DOHH2 (cell line): ENCODE measurements around the gene SMYD5.

Experiments used
- H3F3A ChIP-seq: fragments of 200-600 bp; sonication (generic), shearing (Covaris generic); 2 replicates; pipeline ENCODE4 v1.6.0; 2016; ENCODE audit warnings: antibody characterized with exemption, mild to moderate bottlenecking; ENCODE audit not compliant: control insufficient read depth, insufficient read depth
- H3K27ac ChIP-seq: fragments of 200-600 bp; sonication (generic); 2 replicates; pipeline ENCODE4 v1.5.1; 2014; ENCODE audit warnings: low read depth, mild to moderate bottlenecking, low read length, moderate library complexity
- H3K27me3 ChIP-seq: fragments of 200-600 bp; sonication (generic); 2 replicates; pipeline ENCODE4 v1.6.1; 2014; ENCODE audit warnings: mild to moderate bottlenecking, low read length, mixed read lengths; ENCODE audit not compliant: control insufficient read depth
- H3K36me3 ChIP-seq: fragments of 200-600 bp; sonication (generic); 2 replicates; pipeline ENCODE4 v1.6.1; 2014; ENCODE audit warnings: mild to moderate bottlenecking, low read length, moderate library complexity, mixed read lengths; ENCODE audit not compliant: control insufficient read depth
- H3K4me1 ChIP-seq: fragments of 200-600 bp; sonication (generic); 2 replicates; pipeline ENCODE4 v1.6.1; 2014; ENCODE audit warnings: mild to moderate bottlenecking, low read length, mixed read lengths; ENCODE audit not compliant: control insufficient read depth
- H3K4me2 ChIP-seq: fragments of 200-600 bp; sonication (generic); 2 replicates; pipeline ENCODE4 v1.6.0; 2014; ENCODE audit warnings: mild to moderate bottlenecking, low read length, moderate library complexity
- H3K4me3 ChIP-seq: fragments of 200-600 bp; sonication (generic); 2 replicates; pipeline ENCODE4 v1.5.1; 2014; ENCODE audit warnings: mild to moderate bottlenecking, low read length, mixed read lengths
- H3K79me2 ChIP-seq: fragments of 200-600 bp; sonication (generic); 2 replicates; pipeline ENCODE4 v1.6.1; 2014; ENCODE audit warnings: mild to moderate bottlenecking, low read length, mixed read lengths; ENCODE audit not compliant: control insufficient read depth
- H3K9me2 ChIP-seq: fragments of 200-600 bp; sonication (generic); replicated peaks from 2 replicates; pipeline ENCODE4 v1.6.1; 2014; ENCODE audit warnings: mild to moderate bottlenecking, low read length, mixed read lengths; ENCODE audit not compliant: control insufficient read depth
- H3K9me3 ChIP-seq: fragments of 200-600 bp; sonication (generic); 2 replicates; pipeline ENCODE4 v1.6.1; 2014; ENCODE audit warnings: antibody characterized with exemption, low read length, mixed read lengths; ENCODE audit not compliant: control insufficient read depth, insufficient read depth
- H4K20me1 ChIP-seq: fragments of 200-600 bp; sonication (generic); 2 replicates; pipeline ENCODE4 v1.6.0; 2014; ENCODE audit warnings: low read depth, mild to moderate bottlenecking, antibody characterized with exemption, low read length, moderate library complexity; ENCODE audit not compliant: control insufficient read depth, insufficient read depth
- EZH2phosphoT487 ChIP-seq: fragments of 200-600 bp; sonication (generic); IDR thresholded peaks from 2 replicates; pipeline ENCODE4 v1.6.1; 2017; ENCODE audit warnings: borderline replicate concordance, mild to moderate bottlenecking, antibody characterized with exemption, low read length, moderate library complexity, mixed read lengths
- TF ChIP-seq, protein P1 (sequence below): fragments of 200-600 bp; sonication (generic); IDR thresholded peaks from one replicate; pipeline ENCODE4 v1.5.1; 2014; ENCODE audit warnings: antibody characterized with exemption, mild to moderate bottlenecking, low read depth, low read length; ENCODE audit not compliant: poor library complexity, severe bottlenecking

The SMYD5 gene

DNA sequence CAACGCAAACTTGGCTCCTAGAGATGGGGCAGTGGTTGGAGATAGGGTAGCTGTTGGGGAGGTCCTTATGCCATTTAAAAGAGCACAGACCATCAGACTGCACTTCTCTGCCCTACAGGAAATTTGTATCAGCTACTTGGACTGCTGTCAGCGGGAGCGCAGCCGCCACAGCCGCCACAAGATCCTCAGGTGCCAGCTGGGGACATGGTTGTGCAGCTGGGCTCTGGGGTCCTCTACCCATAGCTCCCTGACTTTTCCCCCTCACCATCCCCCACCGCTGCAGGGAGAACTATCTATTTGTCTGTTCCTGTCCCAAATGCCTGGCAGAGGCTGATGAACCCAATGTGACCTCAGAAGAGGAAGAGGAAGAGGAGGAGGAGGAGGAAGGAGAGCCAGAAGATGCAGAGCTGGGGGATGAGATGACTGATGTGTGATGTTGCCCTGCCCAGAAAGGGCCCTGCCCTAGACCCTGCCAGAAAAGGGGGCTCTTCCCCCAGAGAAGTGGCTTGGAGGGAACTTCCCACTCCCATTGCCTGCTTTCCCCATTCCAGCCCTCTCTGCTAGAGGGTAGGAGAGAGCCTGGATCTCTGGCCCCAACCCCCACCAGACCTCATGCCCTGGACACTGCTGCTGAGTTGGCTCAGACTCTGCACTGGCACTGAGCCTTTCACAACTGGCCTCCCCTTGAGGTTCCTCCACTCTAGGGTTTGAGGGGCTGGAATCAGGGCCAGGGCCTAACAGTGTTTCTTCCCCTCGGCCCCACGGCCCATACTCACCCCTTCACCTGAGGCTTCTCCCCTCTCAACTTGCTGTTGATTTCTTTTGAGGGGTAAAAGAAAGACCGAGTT, 11.7 kb downstream of the SMYD5 start:
- H3K4me3 ChIP-seq = no peak overlapping the region
- H3K9me3 ChIP-seq = no peaks in the 10 kb centered on the region
- H3K36me3 ChIP-seq = peaks cover 54% of the 10 kb centered on the region

DNA sequence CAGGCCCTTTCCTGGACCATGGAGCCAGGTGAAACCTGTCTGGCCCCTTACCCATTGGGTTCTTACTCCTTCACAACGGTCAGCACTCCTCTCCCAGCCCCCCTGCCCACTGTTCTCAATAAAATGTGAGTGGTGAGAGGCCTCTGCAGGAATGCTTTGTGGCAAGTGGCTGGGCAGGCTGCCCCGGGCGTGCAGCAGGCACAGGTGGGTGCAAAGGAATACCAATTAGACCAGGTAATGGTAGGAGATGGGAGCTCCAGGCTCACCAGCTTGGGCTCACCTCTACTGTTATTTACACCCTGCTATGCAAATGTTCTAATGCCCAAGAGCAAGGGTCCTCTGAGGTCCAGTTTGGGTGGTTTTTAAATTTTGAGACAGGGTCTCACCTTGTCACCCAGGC, 13.0 kb downstream of the SMYD5 start:
- Histone ChIP-seq H3K9me2 (no peaks in the 10 kb centered on the region), H3K4me1 (no peaks in the 10 kb centered on the region), H3K4me3 (no peak overlapping the region), H3K27ac (no peak overlapping the region), H3F3A (no peaks in the 10 kb centered on the region), H3K79me2 (no peaks in the 10 kb centered on the region), H3K9me3 (no peaks in the 10 kb centered on the region), H3K4me2 (no peak overlapping the region), H3K36me3 (peaks cover 42% of the 10 kb centered on the region), H3K27me3 (no peaks in the 10 kb centered on the region), H4K20me1 (no peaks in the 10 kb centered on the region)
- TF ChIP-seq, protein P1, sequence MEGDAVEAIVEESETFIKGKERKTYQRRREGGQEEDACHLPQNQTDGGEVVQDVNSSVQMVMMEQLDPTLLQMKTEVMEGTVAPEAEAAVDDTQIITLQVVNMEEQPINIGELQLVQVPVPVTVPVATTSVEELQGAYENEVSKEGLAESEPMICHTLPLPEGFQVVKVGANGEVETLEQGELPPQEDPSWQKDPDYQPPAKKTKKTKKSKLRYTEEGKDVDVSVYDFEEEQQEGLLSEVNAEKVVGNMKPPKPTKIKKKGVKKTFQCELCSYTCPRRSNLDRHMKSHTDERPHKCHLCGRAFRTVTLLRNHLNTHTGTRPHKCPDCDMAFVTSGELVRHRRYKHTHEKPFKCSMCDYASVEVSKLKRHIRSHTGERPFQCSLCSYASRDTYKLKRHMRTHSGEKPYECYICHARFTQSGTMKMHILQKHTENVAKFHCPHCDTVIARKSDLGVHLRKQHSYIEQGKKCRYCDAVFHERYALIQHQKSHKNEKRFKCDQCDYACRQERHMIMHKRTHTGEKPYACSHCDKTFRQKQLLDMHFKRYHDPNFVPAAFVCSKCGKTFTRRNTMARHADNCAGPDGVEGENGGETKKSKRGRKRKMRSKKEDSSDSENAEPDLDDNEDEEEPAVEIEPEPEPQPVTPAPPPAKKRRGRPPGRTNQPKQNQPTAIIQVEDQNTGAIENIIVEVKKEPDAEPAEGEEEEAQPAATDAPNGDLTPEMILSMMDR = no peak
- no peak for TF ChIP-seq EZH2phosphoT487

More for the DNA sequence above, 11.7 kb downstream of the SMYD5 start:
- Histone ChIP-seq H3F3A (no peaks in the 10 kb centered on the region), H3K27me3 (no peaks in the 10 kb centered on the region), H3K4me2 (no peak overlapping the region), H4K20me1 (no peaks in the 10 kb centered on the region), H3K4me1 (no peaks in the 10 kb centered on the region), H3K79me2 (no peaks in the 10 kb centered on the region), H3K9me2 (no peaks in the 10 kb centered on the region), H3K27ac (no peak overlapping the region)
- no peak for TF ChIP-seq EZH2phosphoT487
- TF ChIP-seq, protein P1 = no peak

DNA sequence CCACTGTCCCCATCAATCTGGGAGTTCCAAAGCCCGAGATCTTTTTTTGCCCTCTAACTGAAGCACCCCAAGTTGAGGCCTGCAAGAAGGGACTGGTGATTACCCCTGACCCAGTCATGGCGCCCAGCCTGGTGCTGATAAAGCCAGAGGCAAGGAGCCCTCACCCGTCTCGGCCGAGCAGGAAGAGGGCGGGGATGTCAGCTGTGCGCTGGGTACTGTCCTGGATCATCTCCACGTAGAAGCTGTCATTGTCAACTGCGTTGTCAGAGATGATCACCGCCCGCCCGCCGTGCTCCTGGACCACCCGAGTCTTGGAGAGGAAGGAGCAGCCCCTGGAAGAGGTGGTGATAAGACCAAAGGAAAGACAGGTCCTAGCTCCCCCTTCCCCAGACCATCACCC, 14.6 kb downstream of the SMYD5 start:
- Histone ChIP-seq H3K36me3 (peaks cover 32% of the 10 kb centered on the region), H4K20me1 (no peaks in the 10 kb centered on the region), H3K79me2 (peaks cover 8% of the 10 kb centered on the region), H3K27ac (no peak overlapping the region), H3K4me3 (no peak overlapping the region), H3K9me2 (no peaks in the 10 kb centered on the region), H3F3A (no peaks in the 10 kb centered on the region), H3K4me1 (peaks cover 7% of the 10 kb centered on the region), H3K9me3 (no peaks in the 10 kb centered on the region), H3K27me3 (no peaks in the 10 kb centered on the region), H3K4me2 (no peak overlapping the region)
- TF ChIP-seq, protein P1 = no peak
- TF ChIP-seq EZH2phosphoT487 = no peak
